Stomach (tissue), 4 donors: ENCODE results near the gene ITM2B.

Experiments
- POLR2A ChIP-seq, 4 donors: fragments of 450-650 bp; IDR thresholded peaks; one replicate each; pipeline ENCODE4 v1.6.1; 2016; ENCODE audit warnings: antibody characterized with exemption in 4 of 4, control low read depth in 2 of 4, mild to moderate bottlenecking in 1 of 4, moderate library complexity in 1 of 4
- TF ChIP-seq, protein P1 (sequence below), 7 experiments: fragments of 450-650 bp in 4 of 7; fragments of 200-600 bp in 3 of 7; sonication (generic) in 3 of 7; IDR thresholded peaks; one replicate each; pipeline ENCODE4 v1.5.1; 2016 to 2019; ENCODE audit warnings: antibody characterized with exemption in 7 of 7, control low read depth in 2 of 7, mild to moderate bottlenecking in 1 of 7

DNA sequence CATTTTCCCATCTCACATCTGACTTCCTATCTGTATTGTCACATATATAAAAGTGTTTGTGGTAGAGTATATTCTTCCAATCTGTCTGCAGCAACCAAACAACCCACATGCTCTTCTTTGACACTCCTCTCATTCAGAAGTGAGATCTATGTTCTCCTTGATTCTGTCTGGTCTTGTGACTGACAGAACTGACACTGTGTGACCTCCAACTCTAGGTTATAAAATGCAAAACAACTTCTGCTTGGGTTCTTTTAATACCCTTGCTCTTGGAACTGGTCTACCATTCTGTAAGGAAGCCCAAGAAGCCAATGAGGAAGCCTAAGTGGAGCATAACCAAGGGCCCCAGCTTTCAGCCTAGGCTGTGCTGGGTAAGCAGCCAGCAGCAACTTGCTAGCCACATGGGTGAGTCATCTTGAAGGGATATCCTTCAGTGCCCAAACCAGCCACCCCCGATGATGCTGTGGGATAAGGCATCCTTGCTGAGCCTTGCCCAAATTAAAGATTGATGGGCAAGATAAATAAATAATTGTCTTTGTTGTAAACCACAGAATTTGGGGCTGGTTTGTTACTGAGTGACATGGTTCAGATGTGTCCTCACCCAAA lies 18.4 kb upstream of the ITM2B start:
- TF ChIP-seq, protein P1, sequence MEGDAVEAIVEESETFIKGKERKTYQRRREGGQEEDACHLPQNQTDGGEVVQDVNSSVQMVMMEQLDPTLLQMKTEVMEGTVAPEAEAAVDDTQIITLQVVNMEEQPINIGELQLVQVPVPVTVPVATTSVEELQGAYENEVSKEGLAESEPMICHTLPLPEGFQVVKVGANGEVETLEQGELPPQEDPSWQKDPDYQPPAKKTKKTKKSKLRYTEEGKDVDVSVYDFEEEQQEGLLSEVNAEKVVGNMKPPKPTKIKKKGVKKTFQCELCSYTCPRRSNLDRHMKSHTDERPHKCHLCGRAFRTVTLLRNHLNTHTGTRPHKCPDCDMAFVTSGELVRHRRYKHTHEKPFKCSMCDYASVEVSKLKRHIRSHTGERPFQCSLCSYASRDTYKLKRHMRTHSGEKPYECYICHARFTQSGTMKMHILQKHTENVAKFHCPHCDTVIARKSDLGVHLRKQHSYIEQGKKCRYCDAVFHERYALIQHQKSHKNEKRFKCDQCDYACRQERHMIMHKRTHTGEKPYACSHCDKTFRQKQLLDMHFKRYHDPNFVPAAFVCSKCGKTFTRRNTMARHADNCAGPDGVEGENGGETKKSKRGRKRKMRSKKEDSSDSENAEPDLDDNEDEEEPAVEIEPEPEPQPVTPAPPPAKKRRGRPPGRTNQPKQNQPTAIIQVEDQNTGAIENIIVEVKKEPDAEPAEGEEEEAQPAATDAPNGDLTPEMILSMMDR (IDR thresholded peaks at IDR 0.05): no peak
- TF ChIP-seq POLR2A (IDR thresholded peaks at IDR 0.05): no peak
